HepG2 (cell line): ENCODE results near the gene LRRFIP2. TPM values are rescaled to one million over a fixed set of nuclear protein-coding genes. Genes with fewer than 3 reads are reported as not detected.
A peak's percentile ranks its signal among the peaks of the same experiment; 100 is the strongest.

ENCODE experiments used
- ATAC-seq: fragments of 200-7000 bp; cut with Tn5 transposase; 3 replicates; pipeline ENCODE4 v1.9.1; 2020; ENCODE audit warnings: mild to moderate bottlenecking, moderate library complexity
- BruUV-seq: library from RNA; stranded (reverse); fragments of 400-500 nt; replicated peaks from 2 replicates; lab custom pipeline; 2021; lab: Mats Ljungman, UMichigan
- CTCF ChIA-PET: fragments of 300-600 bp; formaldehyde crosslinking; extraction: SDS; loops from one replicate; lab custom pipeline; 2021; ENCODE audit warnings: low total read pairs, inconsistent platforms, low intra/inter-chr PET ratio; lab: Yijun Ruan, JAX
- POLR2A ChIA-PET: fragments of 350-600 bp; sonication (Branson Sonifier 250); formaldehyde crosslinking; loops from one replicate; lab custom pipeline; 2020; ENCODE audit warnings: antibody characterized with exemption, inconsistent platforms; lab: Yijun Ruan, JAX
- DNase-seq: peaks from one replicate; pipeline ENCODE4 v3.0.0-alpha.2; 2015; ENCODE audit warnings: low spot score
- FAIRE-seq: peaks from 3 replicates; lab custom pipeline; 2011; peaks lifted over from hg19 to GRCh38; lab: Jason Lieb, UNC
- H2AFZ ChIP-seq: one replicate; pipeline ENCODE4 v1.6.1; 2011; ENCODE audit warnings: low read length, inconsistent platforms
- H3K27ac ChIP-seq: fragments of 300-600 bp; 3 replicates; pipeline ENCODE4 v1.8.0; 2011; ENCODE audit warnings: mixed run types, mild to moderate bottlenecking, mixed read lengths, low read length, inconsistent platforms; ENCODE audit not compliant: insufficient read depth; ENCODE audit errors: extremely low read length
- H3K27me3 ChIP-seq, 2 experiments: fragments of 200-600 bp in 1 of 2; 2 replicates in 1 of 2; 3 replicates in 1 of 2; pipeline versions ENCODE4 v1.6.0 to v1.8.0; 2011; ENCODE audit warnings: low read length in 2 of 2, mild to moderate bottlenecking in 2 of 2, moderate library complexity in 2 of 2, inconsistent platforms in 1 of 2; ENCODE audit not compliant: insufficient read depth in 2 of 2, control insufficient read depth in 1 of 2
- H3K36me3 ChIP-seq, 2 experiments: fragments of 200-600 bp in 1 of 2; replicated peaks in 1 of 2; 2 replicates in 1 of 2; 3 replicates in 1 of 2; pipeline versions ENCODE4 v1.5.1 to v1.8.0; 2011; ENCODE audit warnings: low read length in 2 of 2, inconsistent platforms in 1 of 2; ENCODE audit not compliant: insufficient read depth in 2 of 2, control insufficient read depth in 1 of 2
- H3K4me1 ChIP-seq: 2 replicates; pipeline ENCODE4 v1.5.1; 2012; ENCODE audit warnings: low read length, inconsistent platforms; ENCODE audit not compliant: insufficient read depth
- H3K4me2 ChIP-seq: 2 replicates; pipeline ENCODE4 v1.6.0; 2011; ENCODE audit warnings: low read depth, low read length, inconsistent platforms
- H3K4me3 ChIP-seq, 3 experiments: fragments of 200-600 bp in 1 of 3; sonication (generic), shearing (Covaris generic) in 1 of 3; replicated peaks in 1 of 3; 2 replicates each; pipeline ENCODE4 v1.5.1; 2011 to 2016; ENCODE audit warnings: low read length in 3 of 3, inconsistent platforms in 2 of 3, low read depth in 2 of 3, mild to moderate bottlenecking in 2 of 3, control low read depth in 1 of 3, mixed read lengths in 1 of 3; ENCODE audit not compliant: insufficient read depth in 1 of 3
- H3K79me2 ChIP-seq: one replicate; pipeline ENCODE4 v1.6.1; 2011; ENCODE audit warnings: low read length, inconsistent platforms; ENCODE audit not compliant: insufficient read depth
- H3K9ac ChIP-seq: 2 replicates; pipeline ENCODE4 v1.6.0; 2011; ENCODE audit warnings: mild to moderate bottlenecking, low read depth, low read length, inconsistent platforms; ENCODE audit not compliant: insufficient read depth
- H3K9me3 ChIP-seq: 2 replicates; pipeline ENCODE4 v1.5.1; 2012; ENCODE audit warnings: mild to moderate bottlenecking, low read length
- H4K20me1 ChIP-seq: 2 replicates; pipeline ENCODE4 v1.6.0; 2011; ENCODE audit warnings: inconsistent platforms, mild to moderate bottlenecking, low read length, moderate library complexity; ENCODE audit not compliant: insufficient read depth
- DR1 ChIP-seq: sonication (generic); formaldehyde crosslinking; IDR thresholded peaks from 2 replicates; pipeline ENCODE4 v1.8.0; 2021; ENCODE audit warnings: mild to moderate bottlenecking, missing genetic modification reagents, inconsistent platforms
- KDM1A ChIP-seq: IDR thresholded peaks from 2 replicates; pipeline ENCODE4 v1.6.1; 2016; ENCODE audit warnings: missing compliant biosample characterization
- MEF2D ChIP-seq: sonication (generic); formaldehyde crosslinking; IDR thresholded peaks from 2 replicates; pipeline ENCODE4 v1.5.1; 2020; ENCODE audit warnings: mild to moderate bottlenecking, missing genetic modification reagents
- REPIN1 ChIP-seq: sonication (generic); formaldehyde crosslinking; IDR thresholded peaks from 2 replicates; pipeline ENCODE4 v1.8.0; 2022; ENCODE audit warnings: missing genetic modification reagents, low read depth, mild to moderate bottlenecking, borderline replicate concordance
- SMYD3 ChIP-seq: sonication (generic); formaldehyde crosslinking; IDR thresholded peaks from 2 replicates; pipeline ENCODE4 v1.8.1; 2023; ENCODE audit warnings: mild to moderate bottlenecking, missing genetic modification reagents
- THAP9 ChIP-seq: sonication (generic); formaldehyde crosslinking; IDR thresholded peaks from 2 replicates; pipeline ENCODE4; 2020; ENCODE audit warnings: missing genetic modification reagents, mild to moderate bottlenecking, borderline replicate concordance
- YEATS2 ChIP-seq: sonication (generic); formaldehyde crosslinking; IDR thresholded peaks from 2 replicates; pipeline ENCODE4 v1.4.0; 2020; ENCODE audit warnings: missing genetic modification reagents, borderline replicate concordance
- ZBTB21 ChIP-seq: sonication (generic); formaldehyde crosslinking; IDR thresholded peaks from 2 replicates; pipeline ENCODE4 v1.4.0; 2020; ENCODE audit warnings: missing genetic modification reagents
- ZMYM3 ChIP-seq: sonication (generic); formaldehyde crosslinking; IDR thresholded peaks from 2 replicates; pipeline ENCODE4 v1.5.1; 2020; ENCODE audit warnings: mild to moderate bottlenecking, missing genetic modification reagents
- ZNF354B ChIP-seq: sonication (generic); formaldehyde crosslinking; IDR thresholded peaks from 2 replicates; pipeline ENCODE4 v1.8.0; 2022; ENCODE audit warnings: mild to moderate bottlenecking, missing genetic modification reagents
- ZNF501 ChIP-seq: sonication (generic); formaldehyde crosslinking; IDR thresholded peaks from 2 replicates; pipeline ENCODE4 v1.5.1; 2020; ENCODE audit warnings: mild to moderate bottlenecking, moderate library complexity, missing genetic modification reagents
- WGBS: methylation state at CpG from one replicate; pipeline ENCODE4 v1.1.6; 2017; ENCODE audit warnings: low lambda C conversion rate; 5-methylcytosine and 5-hydroxymethylcytosine counted together
- in situ Hi-C: cut with HindIII; loops from 2 replicates; pipeline ENCODE4 v1.10.0; 2017; ENCODE audit warnings: low pct_unique_long_range_greater_than_20kb; ENCODE audit not compliant: extremely low pct_ligation_motif_present
- intact Hi-C: fragments of 100-400 bp; cut with micrococcal nuclease; formaldehyde crosslinking; loops from one replicate; pipeline ENCODE4 v1.10.0; 2022; ENCODE audit not compliant: unreplicated experiment
- polyA plus RNA-seq, 8 experiments: library from polyadenylated mRNA; depleted of rRNA in 3 of 8; stranded (reverse) in 7 of 8; unstranded in 1 of 8; fragments of >200 nt; fragmentation: Illumina TruSeq in 4 of 8; extraction: Trizol in 4 of 8; gene quantifications; 2 replicates each; pipeline versions ENCODE4 v1.2.1 to v1.2.3, GENCODE V29; 2011 to 2016; ENCODE audit warnings: low read depth in 4 of 8, missing spikeins in 1 of 8, mixed read lengths in 1 of 8; ENCODE audit not compliant: insufficient read depth in 1 of 8
- total RNA-seq, 5 experiments: library from RNA; depleted of rRNA; stranded (reverse); fragments of >200 nt; fragmentation: Illumina TruSeq; extraction: Trizol; gene quantifications; 2 replicates each; pipeline ENCODE4 v1.2.3, GENCODE V29; 2016; ENCODE audit warnings: low read depth in 1 of 5
- TF ChIP-seq, protein P1 (sequence below): sonication (generic); formaldehyde crosslinking; IDR thresholded peaks from 2 replicates; pipeline ENCODE4 v1.5.0; 2020; ENCODE audit warnings: mild to moderate bottlenecking, missing genetic modification reagents, borderline replicate concordance

Gene LRRFIP2
- total and polyA plus RNA-seq, 2 of the 13 experiments (the other 11 are each of a cell fraction or from before 2014, with no cell fraction given): 13.5 to 32.2 TPM

GRCh38 chr3:37118163-37118562 is 56.2 kb downstream of the LRRFIP2 start:
- DNase-seq (no peak), ATAC-seq (no peak), FAIRE-seq (no peak)
- TF ChIP-seq, protein P1, sequence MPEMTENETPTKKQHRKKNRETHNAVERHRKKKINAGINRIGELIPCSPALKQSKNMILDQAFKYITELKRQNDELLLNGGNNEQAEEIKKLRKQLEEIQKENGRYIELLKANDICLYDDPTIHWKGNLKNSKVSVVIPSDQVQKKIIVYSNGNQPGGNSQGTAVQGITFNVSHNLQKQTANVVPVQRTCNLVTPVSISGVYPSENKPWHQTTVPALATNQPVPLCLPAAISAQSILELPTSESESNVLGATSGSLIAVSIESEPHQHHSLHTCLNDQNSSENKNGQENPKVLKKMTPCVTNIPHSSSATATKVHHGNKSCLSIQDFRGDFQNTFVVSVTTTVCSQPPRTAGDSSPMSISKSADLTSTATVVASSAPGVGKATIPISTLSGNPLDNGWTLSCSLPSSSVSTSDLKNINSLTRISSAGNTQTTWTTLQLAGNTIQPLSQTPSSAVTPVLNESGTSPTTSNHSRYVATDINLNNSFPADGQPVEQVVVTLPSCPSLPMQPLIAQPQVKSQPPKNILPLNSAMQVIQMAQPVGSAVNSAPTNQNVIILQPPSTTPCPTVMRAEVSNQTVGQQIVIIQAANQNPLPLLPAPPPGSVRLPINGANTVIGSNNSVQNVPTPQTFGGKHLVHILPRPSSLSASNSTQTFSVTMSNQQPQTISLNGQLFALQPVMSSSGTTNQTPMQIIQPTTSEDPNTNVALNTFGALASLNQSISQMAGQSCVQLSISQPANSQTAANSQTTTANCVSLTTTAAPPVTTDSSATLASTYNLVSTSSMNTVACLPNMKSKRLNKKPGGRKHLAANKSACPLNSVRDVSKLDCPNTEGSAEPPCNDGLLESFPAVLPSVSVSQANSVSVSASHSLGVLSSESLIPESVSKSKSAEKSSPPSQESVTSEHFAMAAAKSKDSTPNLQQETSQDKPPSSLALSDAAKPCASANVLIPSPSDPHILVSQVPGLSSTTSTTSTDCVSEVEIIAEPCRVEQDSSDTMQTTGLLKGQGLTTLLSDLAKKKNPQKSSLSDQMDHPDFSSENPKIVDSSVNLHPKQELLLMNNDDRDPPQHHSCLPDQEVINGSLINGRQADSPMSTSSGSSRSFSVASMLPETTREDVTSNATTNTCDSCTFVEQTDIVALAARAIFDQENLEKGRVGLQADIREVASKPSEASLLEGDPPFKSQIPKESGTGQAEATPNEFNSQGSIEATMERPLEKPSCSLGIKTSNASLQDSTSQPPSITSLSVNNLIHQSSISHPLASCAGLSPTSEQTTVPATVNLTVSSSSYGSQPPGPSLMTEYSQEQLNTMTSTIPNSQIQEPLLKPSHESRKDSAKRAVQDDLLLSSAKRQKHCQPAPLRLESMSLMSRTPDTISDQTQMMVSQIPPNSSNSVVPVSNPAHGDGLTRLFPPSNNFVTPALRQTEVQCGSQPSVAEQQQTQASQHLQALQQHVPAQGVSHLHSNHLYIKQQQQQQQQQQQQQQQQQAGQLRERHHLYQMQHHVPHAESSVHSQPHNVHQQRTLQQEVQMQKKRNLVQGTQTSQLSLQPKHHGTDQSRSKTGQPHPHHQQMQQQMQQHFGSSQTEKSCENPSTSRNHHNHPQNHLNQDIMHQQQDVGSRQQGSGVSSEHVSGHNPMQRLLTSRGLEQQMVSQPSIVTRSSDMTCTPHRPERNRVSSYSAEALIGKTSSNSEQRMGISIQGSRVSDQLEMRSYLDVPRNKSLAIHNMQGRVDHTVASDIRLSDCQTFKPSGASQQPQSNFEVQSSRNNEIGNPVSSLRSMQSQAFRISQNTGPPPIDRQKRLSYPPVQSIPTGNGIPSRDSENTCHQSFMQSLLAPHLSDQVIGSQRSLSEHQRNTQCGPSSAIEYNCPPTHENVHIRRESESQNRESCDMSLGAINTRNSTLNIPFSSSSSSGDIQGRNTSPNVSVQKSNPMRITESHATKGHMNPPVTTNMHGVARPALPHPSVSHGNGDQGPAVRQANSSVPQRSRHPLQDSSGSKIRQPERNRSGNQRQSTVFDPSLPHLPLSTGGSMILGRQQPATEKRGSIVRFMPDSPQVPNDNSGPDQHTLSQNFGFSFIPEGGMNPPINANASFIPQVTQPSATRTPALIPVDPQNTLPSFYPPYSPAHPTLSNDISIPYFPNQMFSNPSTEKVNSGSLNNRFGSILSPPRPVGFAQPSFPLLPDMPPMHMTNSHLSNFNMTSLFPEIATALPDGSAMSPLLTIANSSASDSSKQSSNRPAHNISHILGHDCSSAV (CRISPR knock-in tag): no peak
- TF ChIP-seq ZMYM3 (CRISPR knock-in tag): no peak
- no peak for TF ChIP-seq ZBTB21 (CRISPR knock-in tag)
- no peak for TF ChIP-seq DR1 (CRISPR knock-in tag)
- no peak for TF ChIP-seq ZNF501 (CRISPR knock-in tag)
- no peak for TF ChIP-seq SMYD3 (CRISPR knock-in tag)
- no peak for TF ChIP-seq KDM1A (CRISPR knock-in tag)
- no peak for TF ChIP-seq THAP9 (CRISPR knock-in tag)
- no peak for TF ChIP-seq MEF2D (CRISPR knock-in tag)
- no peak for TF ChIP-seq ZNF354B (CRISPR knock-in tag)
- TF ChIP-seq REPIN1 (CRISPR knock-in tag): no peak
- no peak for TF ChIP-seq YEATS2 (CRISPR knock-in tag)
- ChIA-PET CTCF (no interaction called here), POLR2A (no interaction called here)
- Histone ChIP-seq H3K4me1 (peaks cover 16% of the 10 kb centered on the region), H3K79me2 (no peaks in the 10 kb centered on the region), H3K9me3 (no peaks in the 10 kb centered on the region), H3K36me3 (peaks cover 0 to 2% of the 10 kb centered on the region in 2 experiments; a peak in 2 of 5 replicates), H4K20me1 (no peaks in the 10 kb centered on the region), H3K4me2 (no peak overlapping the region), H3K4me3 (no peak overlapping the region), H3K9ac (no peak overlapping the region), H3K27me3 (no peaks in the 10 kb centered on the region), H2AFZ (no peak overlapping the region), H3K27ac (peak overlapping the region; percentile 18)
- BruUV-seq: no TSS peak
- intact Hi-C loops (no loop called here), in situ Hi-C loops (no loop called here)
- 96% methylated on average over 2 of the region's 2 CpGs for WGBS
